ENCODE measurements around the gene LETM1. TPM values are rescaled to one million over a fixed set of nuclear protein-coding genes. Genes with fewer than 3 reads are reported as not detected.

LETM1 gene
- total RNA-seq, 2 experiments from 2014 or later: 58.3 to 66.8 TPM

GRCh38 chr4:1900624-1901023 lies 44.7 kb upstream of the LETM1 start:
- Histone ChIP-seq H3K4me2 (ENCODE audit: low read length) (no peak overlapping the region), H4K20me1 (ENCODE audit: insufficient read depth, low read length) (peaks cover 26% of the 10 kb centered on the region; the same call in 1 of the 2 replicates), H3K4me3 (ENCODE audit: low read depth, low read length, poor library complexity, severe bottlenecking) (no peak overlapping the region), H3K9me2 (ENCODE audit: insufficient read depth, low read length) (no peaks in the 10 kb centered on the region), H3K36me3 (ENCODE audit: insufficient read depth, low read length) (peaks cover 78% of the 10 kb centered on the region), H3K9me3 (ENCODE audit: low read length) (no peaks in the 10 kb centered on the region), H2AFZ (ENCODE audit: low read length) (no peak overlapping the region), H3K79me2 (ENCODE audit: insufficient read depth, low read depth, low read length) (peaks cover 94% of the 10 kb centered on the region), H3K27ac (ENCODE audit: low read depth, low read length, poor library complexity, severe bottlenecking) (no peak overlapping the region), H3K4me1 (ENCODE audit: insufficient read depth, low read length, poor library complexity, severe bottlenecking) (peaks cover 14% of the 10 kb centered on the region)
- TSS peak; percentile 87 for BruUV-seq (replicated peaks)
- intact Hi-C loops (cut with micrococcal nuclease; ENCODE audit: unreplicated experiment): no loop called here
- POLR2A ChIA-PET: interaction anchor here (1.8 kb wide), 1 partner anchor 8 kb away, joined by 5 read pairs; no protein-coding TSS in a partner anchor
- TF ChIP-seq CTCF (conservative IDR thresholded peaks at IDR 0.05; ENCODE audit: low read length) (no peak), EZH2phosphoT487 (IDR thresholded peaks at IDR 0.05; ENCODE audit: borderline replicate concordance, low read depth, low read length) (no peak)
- no peak for DNase-seq (ENCODE audit: low spot score)
- CTCF ChIA-PET (ENCODE audit: unreplicated experiment): no interaction called here

GRCh38 chr4:1900087-1900433 lies 44.1 kb upstream of the LETM1 start:
- Histone ChIP-seq H3K36me3 (ENCODE audit: insufficient read depth, low read length) (peaks cover 78% of the 10 kb centered on the region), H4K20me1 (ENCODE audit: insufficient read depth, low read length) (peaks cover 26% of the 10 kb centered on the region; the same call in 1 of the 2 replicates), H3K79me2 (ENCODE audit: insufficient read depth, low read depth, low read length) (peaks cover 94% of the 10 kb centered on the region), H3K4me1 (ENCODE audit: insufficient read depth, low read length, poor library complexity, severe bottlenecking) (peaks cover 14% of the 10 kb centered on the region), H2AFZ (ENCODE audit: low read length) (no peak overlapping the region), H3K9me3 (ENCODE audit: low read length) (no peaks in the 10 kb centered on the region), H3K4me2 (ENCODE audit: low read length) (no peak overlapping the region), H3K4me3 (ENCODE audit: low read depth, low read length, poor library complexity, severe bottlenecking) (no peak overlapping the region), H3K9me2 (ENCODE audit: insufficient read depth, low read length) (no peaks in the 10 kb centered on the region), H3K27ac (ENCODE audit: low read depth, low read length, poor library complexity, severe bottlenecking) (no peak overlapping the region)
- CTCF ChIA-PET (ENCODE audit: unreplicated experiment): interaction anchor here (0.7 kb wide), 1 partner anchor 9 kb away, joined by 5 read pairs; no protein-coding TSS in a partner anchor
- no TSS peak for BruUV-seq (replicated peaks)
- POLR2A ChIA-PET: interaction anchor here (0.5 to 1.8 kb wide), 3 partner anchors 9 to 112 kb away, joined by 3 to 5 read pairs (median 4); no protein-coding TSS in a partner anchor
- intact Hi-C loops (cut with micrococcal nuclease; ENCODE audit: unreplicated experiment): no loop called here
- TF ChIP-seq EZH2phosphoT487 (IDR thresholded peaks at IDR 0.05; ENCODE audit: borderline replicate concordance, low read depth, low read length) (no peak), CTCF (conservative IDR thresholded peaks at IDR 0.05; ENCODE audit: low read length) (no peak)
- DNase-seq (ENCODE audit: low spot score): no peak

All from OCI-LY7 (cell line).